GM18868 (cell line): ENCODE data around the gene KRTAP6-2.

Experiments used
- ATAC-seq: cut with Tn5 transposase; IDR thresholded peaks from one replicate; pipeline ENCODE4 v1.9.1; 2021; ENCODE audit warnings: mild to moderate bottlenecking, moderate library complexity; ENCODE audit not compliant: unreplicated experiment

The KRTAP6-2 gene

GRCh38 chr21:30598802-30599201 is at the start of gene KRTAP6-2:
KRTAP6-2 (minus strand) TSS chr21:30598902; CDS start chr21:30598874, 28 bp downstream.
- ATAC-seq = no peak

GRCh38 chr21:30646904-30647414 is 48.3 kb upstream of the KRTAP6-2 start:
- no peak for ATAC-seq

GRCh38 chr21:30642564-30642963 is 43.9 kb upstream of the KRTAP6-2 start, which contains the start of gene KRTAP20-3:
KRTAP20-3 (plus strand) TSS chr21:30642864.
- ATAC-seq = no peak

- no peak for ATAC-seq
Observed at GRCh38 chr21:30638686-30639085, 40.0 kb upstream of the KRTAP6-2 start.

- ATAC-seq = no peak
Observed at GRCh38 chr21:30634906-30635305, 36.2 kb upstream of the KRTAP6-2 start, which contains the start of gene KRTAP20-2. KRTAP20-2 (plus strand) TSS chr21:30635206; CDS start chr21:30635264, 58 bp downstream.

GRCh38 chr21:30629200-30629599 is 30.5 kb upstream of the KRTAP6-2 start:
- ATAC-seq = no peak

GRCh38 chr21:30628109-30628508 is 29.4 kb upstream of the KRTAP6-2 start:
- no peak for ATAC-seq

GRCh38 chr21:30625449-30626165 is 26.9 kb upstream of the KRTAP6-2 start:
- no peak for ATAC-seq

- no peak for ATAC-seq
Observed at GRCh38 chr21:30623362-30623761, 24.7 kb upstream of the KRTAP6-2 start.

- ATAC-seq = no peak
Observed at GRCh38 chr21:30620522-30620921, 21.8 kb upstream of the KRTAP6-2 start, which contains the start of gene KRTAP20-4. KRTAP20-4 (plus strand) TSS chr21:30620627.

GRCh38 chr21:30620080-30620479 is 21.4 kb upstream of the KRTAP6-2 start:
- no peak for ATAC-seq

GRCh38 chr21:30616125-30616524 is 17.4 kb upstream of the KRTAP6-2 start, which contains the start of gene KRTAP20-1:
KRTAP20-1 (plus strand) TSS chr21:30616425; CDS start chr21:30616455, 30 bp downstream.
- ATAC-seq = no peak

- peak; percentile 49 for ATAC-seq
Observed at GRCh38 chr21:30615199-30615598, 16.5 kb upstream of the KRTAP6-2 start.

GRCh38 chr21:30613836-30614235 is 15.1 kb upstream of the KRTAP6-2 start, which contains the start of gene KRTAP6-1:
KRTAP6-1 (minus strand) TSS chr21:30613930; CDS start chr21:30613904, 26 bp downstream.
- ATAC-seq = no peak

- no peak for ATAC-seq
Observed at GRCh38 chr21:30612132-30612531, 13.4 kb upstream of the KRTAP6-2 start.

- no peak for ATAC-seq
Observed at GRCh38 chr21:30605968-30606367, 7.3 kb upstream of the KRTAP6-2 start.

- no peak for ATAC-seq
Observed at GRCh38 chr21:30600787-30601186, 2.1 kb upstream of the KRTAP6-2 start, which contains the start of gene KRTAP22-1. KRTAP22-1 (plus strand) TSS chr21:30601087.

- no peak for ATAC-seq
Observed at GRCh38 chr21:30592140-30592539, 6.6 kb downstream of the KRTAP6-2 start, which contains the start of gene KRTAP6-3. KRTAP6-3 (plus strand) TSS chr21:30592440; CDS start chr21:30592446, 6 bp downstream.

GRCh38 chr21:30590297-30590696 is 8.4 kb downstream of the KRTAP6-2 start, which contains the start of gene KRTAP22-2:
KRTAP22-2 (minus strand) TSS chr21:30590397.
- ATAC-seq = no peak

- ATAC-seq = no peak
Observed at GRCh38 chr21:30582870-30583269, 15.8 kb downstream of the KRTAP6-2 start.

- no peak for ATAC-seq
Observed at GRCh38 chr21:30580132-30580531, 18.6 kb downstream of the KRTAP6-2 start.

- no peak for ATAC-seq
Observed at GRCh38 chr21:30579346-30579745, 19.4 kb downstream of the KRTAP6-2 start.
